WTC11 (cell line): ENCODE data around the gene MARK3.

Source experiments
- CTCF ChIP-seq: fragments of 200-600 bp; IDR thresholded peaks from 2 replicates; pipeline ENCODE4 v1.8.0; 2022; ENCODE audit warnings: antibody characterized with exemption
- FOXJ3 ChIP-seq: sonication (generic); formaldehyde crosslinking; IDR thresholded peaks from 2 replicates; pipeline ENCODE4 v1.9.0; 2021; ENCODE audit warnings: missing genetic modification reagents, mild to moderate bottlenecking, borderline replicate concordance
- MAX ChIP-seq: sonication (generic); formaldehyde crosslinking; IDR thresholded peaks from 2 replicates; pipeline ENCODE4 v1.8.0; 2022; ENCODE audit warnings: mild to moderate bottlenecking, missing genetic modification reagents
- NR3C1 ChIP-seq: sonication (generic); formaldehyde crosslinking; conservative IDR thresholded peaks from 2 replicates; pipeline ENCODE4 v1.8.1; 2023; ENCODE audit warnings: low read depth, mild to moderate bottlenecking, missing genetic modification reagents
- SMAD3 ChIP-seq: sonication (generic); formaldehyde crosslinking; IDR thresholded peaks from 2 replicates; pipeline ENCODE4 v1.8.0; 2022; ENCODE audit warnings: missing genetic modification reagents, mild to moderate bottlenecking, borderline replicate concordance
- TP53 ChIP-seq: sonication (generic); formaldehyde crosslinking; IDR thresholded peaks from 2 replicates; pipeline ENCODE4 v1.8.1; 2023; ENCODE audit warnings: mild to moderate bottlenecking, missing genetic modification reagents
- USF2 ChIP-seq: sonication (generic); formaldehyde crosslinking; IDR thresholded peaks from 2 replicates; pipeline ENCODE4 v1.8.1; 2023; ENCODE audit warnings: mild to moderate bottlenecking, missing genetic modification reagents, moderate library complexity
- ZBTB21 ChIP-seq: sonication (generic); formaldehyde crosslinking; IDR thresholded peaks from 2 replicates; pipeline ENCODE4 v1.8.1; 2023; ENCODE audit warnings: mild to moderate bottlenecking, missing genetic modification reagents, borderline replicate concordance
- ZNF219 ChIP-seq: sonication (generic); formaldehyde crosslinking; IDR thresholded peaks from 2 replicates; pipeline ENCODE4 v1.8.0; 2023; ENCODE audit warnings: missing genetic modification reagents, mild to moderate bottlenecking, borderline replicate concordance
- ZNF416 ChIP-seq: fragments of 250-450 bp; sonication (Bioruptor Pico); IDR thresholded peaks from 2 replicates; pipeline ENCODE4 v1.9.0; 2021; ENCODE audit warnings: mild to moderate bottlenecking, inconsistent platforms
- ZNF532 ChIP-seq: fragments of 250-450 bp; sonication (Bioruptor Pico); IDR thresholded peaks from 2 replicates; pipeline ENCODE4 v1.9.0; 2021; ENCODE audit warnings: mild to moderate bottlenecking, borderline replicate concordance

- TF ChIP-seq FOXJ3 (CRISPR knock-in tag) (no peak), ZNF416 (no peak), USF2 (CRISPR knock-in tag) (no peak), ZNF532 (CRISPR knock-in tag) (no peak), CTCF (peak; percentile 90), ZNF219 (CRISPR knock-in tag) (no peak), SMAD3 (CRISPR knock-in tag) (no peak), ZBTB21 (CRISPR knock-in tag) (no peak), NR3C1 (no peak), MAX (CRISPR knock-in tag) (no peak), TP53 (CRISPR knock-in tag) (no peak)
Measured at GRCh38 chr14:103500148-103500990, 115.2 kb downstream of the MARK3 start.
